ENCODE data around the gene LRRK1. TPM values are rescaled to one million over a fixed set of nuclear protein-coding genes. Genes with fewer than 3 reads are reported as not detected.
"Not testable (repeated sequence)": the region's sequence is repeated elsewhere in the genome, so short reads cannot be mapped to it uniquely, and the experiment has no call there.

Gene LRRK1
- total RNA-seq, 1 donor = 18.0 TPM

GRCh38 chr15:101092156-101092866 is 173.2 kb downstream of the LRRK1 start:
- no peak overlapping the region for H3K4me3 ChIP-seq (ENCODE audit: low read depth, low read length)
- peak; percentile 25 for DNase-seq (ENCODE audit: low read depth)
- TF ChIP-seq CTCF (IDR thresholded peaks at IDR 0.05; ENCODE audit: insufficient read depth, low read length) = no peak

GRCh38 chr15:101092867-101093202 is 173.7 kb downstream of the LRRK1 start:
- no peak for TF ChIP-seq CTCF (IDR thresholded peaks at IDR 0.05; ENCODE audit: insufficient read depth, low read length)
- no peak for DNase-seq (ENCODE audit: low read depth)
- no peak overlapping the region for H3K4me3 ChIP-seq (ENCODE audit: low read depth, low read length)

- DNase-seq (ENCODE audit: low read depth) = no peak
- H3K4me3 ChIP-seq (ENCODE audit: low read depth, low read length) = no peak overlapping the region
- no peak for TF ChIP-seq CTCF (IDR thresholded peaks at IDR 0.05; ENCODE audit: insufficient read depth, low read length)
Measured at GRCh38 chr15:101093958-101094357, 174.8 kb downstream of the LRRK1 start.

GRCh38 chr15:101095796-101096406 is 176.7 kb downstream of the LRRK1 start:
- DNase-seq (ENCODE audit: low read depth); H3K4me3 ChIP-seq (ENCODE audit: low read depth, low read length): not testable (repeated sequence)

GRCh38 chr15:101097111-101097510 is 178.0 kb downstream of the LRRK1 start:
- no peak for TF ChIP-seq CTCF (IDR thresholded peaks at IDR 0.05; ENCODE audit: insufficient read depth, low read length)
- DNase-seq (ENCODE audit: low read depth) = no peak
- no peak overlapping the region for H3K4me3 ChIP-seq (ENCODE audit: low read depth, low read length)

GRCh38 chr15:101099183-101099582 is 180.0 kb downstream of the LRRK1 start:
- no peak for TF ChIP-seq CTCF (IDR thresholded peaks at IDR 0.05; ENCODE audit: insufficient read depth, low read length)
- H3K4me3 ChIP-seq (ENCODE audit: low read depth, low read length) = no peak overlapping the region
- no peak for DNase-seq (ENCODE audit: low read depth)

GRCh38 chr15:101100118-101100517 is 181.0 kb downstream of the LRRK1 start:
- DNase-seq (ENCODE audit: low read depth) = no peak
- no peak for TF ChIP-seq CTCF (IDR thresholded peaks at IDR 0.05; ENCODE audit: insufficient read depth, low read length)
- H3K4me3 ChIP-seq (ENCODE audit: low read depth, low read length) = no peak overlapping the region

Data from fibroblast of the aortic adventitia (primary cell).